CD4-positive, alpha-beta T cell (primary cell): ENCODE measurements around the gene POLE4. TPM values are rescaled to one million over a fixed set of nuclear protein-coding genes. Genes with fewer than 3 reads are reported as not detected.

Experiments used
- ATAC-seq: fragments of 200-7000 bp; cut with Tn5 transposase; one replicate; pipeline ENCODE4 v1.10.0; 2022; ENCODE audit warnings: mild to moderate bottlenecking; ENCODE audit not compliant: poor library complexity
- CTCF ChIA-PET: fragments of 350-600 bp; sonication (Branson Sonifier 250); formaldehyde crosslinking; loops from one replicate; lab custom pipeline; 2021; ENCODE audit warnings: antibody characterized with exemption, inconsistent platforms; lab: Charles Lee
- POLR2A ChIA-PET: fragments of 350-600 bp; sonication (Branson Sonifier 250); formaldehyde crosslinking; loops from one replicate; lab custom pipeline; 2021; ENCODE audit warnings: antibody characterized with exemption, inconsistent platforms; lab: Charles Lee
- DNase-seq, 14 experiments: peaks; one replicate each; pipeline ENCODE4 v3.0.0-alpha.2; 2013 to 2020; ENCODE audit warnings: mixed read lengths in 2 of 14
- H3K27ac ChIP-seq, 2 donors: one replicate each; pipeline versions ENCODE4 v1.5.1 to v1.7.0; 2013; ENCODE audit warnings: low read length in 2 of 2, low read depth in 1 of 2, mild to moderate bottlenecking in 1 of 2
- H3K27me3 ChIP-seq, 2 experiments: 1 replicate in 1 of 2; 2 replicates in 1 of 2; pipeline versions ENCODE4 v1.6.1 to v1.7.0; 2013; ENCODE audit warnings: low read length in 2 of 2, control low read depth in 1 of 2, mild to moderate bottlenecking in 1 of 2, moderate library complexity in 1 of 2; ENCODE audit not compliant: insufficient read depth in 2 of 2, control insufficient read depth in 1 of 2
- H3K36me3 ChIP-seq: one replicate; pipeline ENCODE4 v1.6.1; 2013; ENCODE audit warnings: low read length, control low read depth; ENCODE audit not compliant: insufficient read depth
- H3K4me1 ChIP-seq: one replicate; pipeline ENCODE4 v1.6.1; 2013; ENCODE audit warnings: low read length, control low read depth; ENCODE audit not compliant: insufficient read depth
- H3K4me3 ChIP-seq: one replicate; pipeline ENCODE4 v1.5.1; 2013; ENCODE audit warnings: mild to moderate bottlenecking, low read length, moderate library complexity
- H3K9me3 ChIP-seq, 2 experiments: 1 replicate in 1 of 2; 2 replicates in 1 of 2; pipeline versions ENCODE4 v1.6.1 to v1.7.0; 2013; ENCODE audit warnings: low read length in 2 of 2, mild to moderate bottlenecking in 2 of 2, control low read depth in 1 of 2, moderate library complexity in 1 of 2; ENCODE audit not compliant: control insufficient read depth in 1 of 2, insufficient read depth in 1 of 2
- H3K27ac Mint-ChIP-seq: one replicate; pipeline ENCODE4 v1.8.0; 2020; ENCODE audit warnings: mixed read lengths
- H3K27me3 Mint-ChIP-seq: one replicate; pipeline ENCODE4 v1.8.0; 2021; ENCODE audit warnings: mixed read lengths
- H3K36me3 Mint-ChIP-seq: one replicate; pipeline ENCODE4 v1.8.0; 2021; ENCODE audit warnings: low read depth, mixed read lengths
- H3K4me1 Mint-ChIP-seq: one replicate; pipeline ENCODE4 v1.8.0; 2021; ENCODE audit warnings: low read depth, mixed read lengths
- H3K4me3 Mint-ChIP-seq: one replicate; pipeline ENCODE4 v1.8.0; 2020; ENCODE audit warnings: mild to moderate bottlenecking, mixed read lengths
- H3K9me3 Mint-ChIP-seq: one replicate; pipeline ENCODE4 v1.8.0; 2020; ENCODE audit warnings: mixed read lengths
- intact Hi-C, 2 experiments: fragments of 100-400 bp; cut with DNase I in 1 of 2; cut with micrococcal nuclease in 1 of 2; formaldehyde crosslinking; loops; one replicate each; pipeline versions ENCODE4 v1.15.1 to v1.9.0; 2023 to 2025; cut with DNase I, micrococcal nuclease
- total RNA-seq, 174 experiments: library from RNA in 2 of 174; stranded (reverse) in 2 of 174; gene quantifications; one replicate each; pipeline ENCODE4 v1.2.3 and lab custom pipeline; 2021 to 2026
- TF ChIP-seq, protein P1 (sequence below): fragments of 200-600 bp; IDR thresholded peaks from one replicate; pipeline ENCODE4 v1.8.0; 2022; ENCODE audit warnings: antibody characterized with exemption, mild to moderate bottlenecking

The POLE4 gene
- total RNA-seq, 2 experiments from 2014 or later, result 34.9 to 38.4 TPM

DNA sequence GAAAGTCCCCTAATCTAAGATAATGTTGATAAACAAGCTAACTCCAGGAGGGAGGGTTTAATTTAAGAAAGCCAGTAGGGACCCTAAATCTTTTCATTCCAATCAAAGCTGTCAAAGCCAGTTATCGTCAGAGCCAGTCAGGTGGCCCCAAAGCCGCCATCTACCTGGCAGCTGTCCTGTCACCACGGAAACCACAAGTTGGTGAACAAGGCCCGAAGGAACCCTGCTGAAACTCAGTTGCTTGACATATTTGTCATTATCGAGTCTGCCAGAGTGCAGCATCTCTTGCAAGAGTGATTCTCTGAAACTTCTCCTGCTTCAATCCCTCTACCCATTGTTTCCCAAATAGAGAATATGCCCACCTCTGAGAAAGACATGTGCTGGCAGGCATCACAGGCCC is 30.8 kb upstream of the POLE4 start:
- Histone ChIP-seq H3K27me3 (no peaks in the 10 kb centered on the region), H3K27ac (no peak overlapping the region), H3K4me1 (no peaks in the 10 kb centered on the region), H3K4me3 (no peak overlapping the region), H3K36me3 (no peaks in the 10 kb centered on the region), H3K9me3 (no peaks in the 10 kb centered on the region)
- intact Hi-C loops, result no loop called here
- DNase-seq (no peak), ATAC-seq (no peak)
- Mint-ChIP-seq H3K27ac (no peak overlapping the region), H3K9me3 (peaks cover 4% of the 10 kb centered on the region), H3K4me3 (no peak overlapping the region), H3K36me3 (peaks cover 22% of the 10 kb centered on the region), H3K27me3 (peaks cover 2% of the 10 kb centered on the region), H3K4me1 (no peaks in the 10 kb centered on the region)
- CTCF ChIA-PET, result no interaction called here
- TF ChIP-seq, protein P1, sequence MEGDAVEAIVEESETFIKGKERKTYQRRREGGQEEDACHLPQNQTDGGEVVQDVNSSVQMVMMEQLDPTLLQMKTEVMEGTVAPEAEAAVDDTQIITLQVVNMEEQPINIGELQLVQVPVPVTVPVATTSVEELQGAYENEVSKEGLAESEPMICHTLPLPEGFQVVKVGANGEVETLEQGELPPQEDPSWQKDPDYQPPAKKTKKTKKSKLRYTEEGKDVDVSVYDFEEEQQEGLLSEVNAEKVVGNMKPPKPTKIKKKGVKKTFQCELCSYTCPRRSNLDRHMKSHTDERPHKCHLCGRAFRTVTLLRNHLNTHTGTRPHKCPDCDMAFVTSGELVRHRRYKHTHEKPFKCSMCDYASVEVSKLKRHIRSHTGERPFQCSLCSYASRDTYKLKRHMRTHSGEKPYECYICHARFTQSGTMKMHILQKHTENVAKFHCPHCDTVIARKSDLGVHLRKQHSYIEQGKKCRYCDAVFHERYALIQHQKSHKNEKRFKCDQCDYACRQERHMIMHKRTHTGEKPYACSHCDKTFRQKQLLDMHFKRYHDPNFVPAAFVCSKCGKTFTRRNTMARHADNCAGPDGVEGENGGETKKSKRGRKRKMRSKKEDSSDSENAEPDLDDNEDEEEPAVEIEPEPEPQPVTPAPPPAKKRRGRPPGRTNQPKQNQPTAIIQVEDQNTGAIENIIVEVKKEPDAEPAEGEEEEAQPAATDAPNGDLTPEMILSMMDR, result no peak
- POLR2A ChIA-PET, result no interaction called here

DNA sequence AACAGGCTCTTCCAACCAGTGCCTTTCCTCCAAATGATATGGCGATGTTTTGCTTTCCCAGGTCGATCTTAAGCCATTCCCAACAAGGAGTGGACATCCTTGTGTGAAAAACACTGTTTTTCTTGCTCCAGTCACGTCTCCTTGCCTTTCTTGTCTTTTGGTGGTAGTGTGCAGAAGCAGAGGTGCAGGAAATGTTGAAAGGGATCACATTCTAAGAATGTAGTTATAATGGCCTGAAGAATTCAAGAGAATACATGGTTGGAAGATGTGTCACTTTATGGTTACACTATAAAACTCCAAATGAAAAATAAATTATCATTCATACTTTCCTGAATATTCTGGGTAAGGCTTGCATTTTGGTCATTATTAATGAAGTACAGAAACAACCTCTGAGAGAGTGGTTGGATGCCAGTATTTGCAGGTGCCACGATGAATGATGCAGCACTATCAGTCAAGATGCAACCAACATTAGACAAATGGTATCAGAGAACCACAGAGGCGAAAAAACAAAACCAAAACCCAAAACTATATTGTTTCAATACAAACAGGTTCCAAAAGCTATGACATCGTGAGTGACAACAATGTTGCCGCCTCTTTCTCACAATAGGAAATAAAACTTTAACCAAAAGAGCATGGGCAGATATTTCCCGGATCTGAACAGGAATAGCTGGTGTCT is 27.5 kb upstream of the POLE4 start:
- no peak overlapping the region for H3K27ac Mint-ChIP-seq
- H3K27me3 ChIP-seq, result no peaks in the 10 kb centered on the region
- CTCF ChIA-PET, result no interaction called here
- H3K4me1 Mint-ChIP-seq, result no peaks in the 10 kb centered on the region
- H3K36me3 Mint-ChIP-seq, result peaks cover 39% of the 10 kb centered on the region
- peaks cover 4% of the 10 kb centered on the region for H3K27me3 Mint-ChIP-seq
- no peaks in the 10 kb centered on the region for H3K36me3 ChIP-seq
- H3K27ac ChIP-seq, result no peak overlapping the region
- no peaks in the 10 kb centered on the region for H3K4me1 ChIP-seq
- TF ChIP-seq, protein P1, result no peak
- peaks cover 4% of the 10 kb centered on the region for H3K9me3 Mint-ChIP-seq
- no peak for ATAC-seq
- no peaks in the 10 kb centered on the region for H3K9me3 ChIP-seq
- POLR2A ChIA-PET, result no interaction called here
- no peak overlapping the region for H3K4me3 Mint-ChIP-seq
- intact Hi-C loops, result loop anchor here in 1 of 2 experiments (10.0 kb wide), 1 partner anchor 54 kb away; no protein-coding TSS in a partner anchor
- no peak overlapping the region for H3K4me3 ChIP-seq
- no peak for DNase-seq

DNA sequence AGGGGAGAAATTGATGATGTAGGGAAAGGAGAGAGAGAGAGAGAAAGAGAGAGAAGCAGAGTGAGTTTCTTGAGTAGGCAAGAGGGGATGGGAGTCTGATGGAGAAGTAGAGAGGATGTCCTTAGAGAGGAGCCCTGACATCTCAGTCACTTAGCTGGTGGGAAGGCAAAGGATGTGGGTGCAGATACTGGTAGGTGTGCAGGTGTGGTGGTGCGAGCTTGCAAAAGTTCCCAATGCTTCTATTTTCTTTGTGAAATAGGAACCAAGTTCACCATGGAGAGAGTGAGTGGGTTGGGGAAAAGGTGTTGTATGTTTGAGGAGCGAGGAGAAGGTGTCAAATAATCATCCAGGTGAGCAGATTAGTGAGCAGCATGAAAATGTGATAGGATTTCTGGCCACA is 26.5 kb upstream of the POLE4 start:
- ChIA-PET POLR2A (no interaction called here), CTCF (no interaction called here)
- DNase-seq (no peak), ATAC-seq (no peak)
- Mint-ChIP-seq H3K27me3 (peaks cover 6% of the 10 kb centered on the region), H3K4me3 (no peak overlapping the region), H3K4me1 (no peaks in the 10 kb centered on the region), H3K36me3 (peaks cover 42% of the 10 kb centered on the region), H3K9me3 (peaks cover 4% of the 10 kb centered on the region), H3K27ac (no peak overlapping the region)
- H3K27ac ChIP-seq, result no peak overlapping the region
- H3K27me3 ChIP-seq, result no peaks in the 10 kb centered on the region
- no peaks in the 10 kb centered on the region for H3K36me3 ChIP-seq
- intact Hi-C loops, result loop anchor here in 1 of 2 experiments (10.0 kb wide), 1 partner anchor 53 kb away; no protein-coding TSS in a partner anchor
- H3K9me3 ChIP-seq, result no peaks in the 10 kb centered on the region
- H3K4me1 ChIP-seq, result no peaks in the 10 kb centered on the region
- TF ChIP-seq, protein P1, result no peak
- no peak overlapping the region for H3K4me3 ChIP-seq
